ENCODE data around the gene BST2. TPM values are rescaled to one million over a fixed set of nuclear protein-coding genes. Genes with fewer than 3 reads are reported as not detected.

The BST2 gene
- polyA plus RNA-seq, 3 donors, result 225 to 284 (median 272) TPM

DNA sequence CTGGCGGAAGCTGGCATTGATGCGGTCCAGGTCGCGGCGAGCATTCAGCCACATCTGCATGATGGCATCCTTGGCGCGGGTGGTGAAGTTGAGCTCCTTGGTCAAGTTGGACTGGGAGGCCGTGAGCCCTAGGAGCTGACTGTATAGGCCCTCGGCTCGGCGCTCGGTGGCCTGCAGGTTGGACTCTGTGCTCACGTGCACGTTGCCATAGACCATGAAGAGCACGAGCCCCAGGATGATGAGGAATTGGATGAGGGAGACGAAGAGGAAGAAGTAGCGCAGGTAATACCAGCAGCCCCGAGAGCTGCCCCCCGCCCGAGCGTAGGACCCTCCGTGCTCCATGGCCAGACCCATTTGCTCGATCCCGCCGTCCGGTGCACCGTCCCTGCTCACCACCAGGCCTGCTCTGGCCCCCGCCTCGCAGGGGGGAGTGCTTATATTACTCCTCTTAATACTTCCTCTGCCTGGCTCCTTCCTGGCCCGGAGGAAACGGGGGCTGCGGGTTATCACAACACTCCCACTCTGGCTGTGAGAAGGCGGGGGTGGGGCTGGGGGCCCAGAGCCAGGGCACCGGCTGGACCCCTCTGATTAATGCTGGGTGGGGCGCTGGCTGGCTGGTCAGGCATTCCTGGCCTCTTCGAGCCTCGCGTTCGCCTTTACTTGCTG, 28.4 kb downstream of the BST2 start, which contains the start of gene PLVAP:
Gene PLVAP (minus strand): TSS at position 408 of the 666 bp plus-strand sequence. CDS start 54 bp downstream, at position 354.
- peak within 1 kb of the TSS in 1 of 3 experiments; percentile 38 for H3K4me3 ChIP-seq (replicated peaks in 1 of 3; ENCODE audit: low read depth in 2 of 3, low read length in 3 of 3)
- H3K4me1 ChIP-seq (ENCODE audit: control insufficient read depth in 1 of 2, insufficient read depth in 2 of 2, low read length in 2 of 2), result peaks cover 31 to 34% of the 10 kb centered on the region in 2 donors
- peaks cover 0 to 3% of the 10 kb centered on the region in 2 donors for H3K9me3 ChIP-seq (replicated peaks in 1 of 2; ENCODE audit: control insufficient read depth in 1 of 2, insufficient read depth in 1 of 2, low read length in 2 of 2)
- no peaks in the 10 kb centered on the region for H3K79me2 ChIP-seq (ENCODE audit: insufficient read depth, low read length)
- H4K20me1 ChIP-seq (ENCODE audit: insufficient read depth, low read length), result no peaks in the 10 kb centered on the region
- H3K36me3 ChIP-seq (replicated peaks in 1 of 2; ENCODE audit: control insufficient read depth in 1 of 2, insufficient read depth in 2 of 2, low read length in 2 of 2), result no peaks in the 10 kb centered on the region
- H3K27me3 Mint-ChIP-seq (ENCODE audit: low read depth in 3 of 3), result peaks cover 7 to 23% (median 17%) of the 10 kb centered on the region in 3 donors
- H3K4me2 ChIP-seq (replicated peaks; ENCODE audit: extremely low read depth, low read length, poor library complexity, severe bottlenecking), result peak within 1 kb of the TSS; percentile 50
- WGBS (ENCODE audit: insufficient coverage), result 38% methylated on average over 33 of the region's 39 CpGs
- no peak for DNase-seq
- TF ChIP-seq, protein P1, sequence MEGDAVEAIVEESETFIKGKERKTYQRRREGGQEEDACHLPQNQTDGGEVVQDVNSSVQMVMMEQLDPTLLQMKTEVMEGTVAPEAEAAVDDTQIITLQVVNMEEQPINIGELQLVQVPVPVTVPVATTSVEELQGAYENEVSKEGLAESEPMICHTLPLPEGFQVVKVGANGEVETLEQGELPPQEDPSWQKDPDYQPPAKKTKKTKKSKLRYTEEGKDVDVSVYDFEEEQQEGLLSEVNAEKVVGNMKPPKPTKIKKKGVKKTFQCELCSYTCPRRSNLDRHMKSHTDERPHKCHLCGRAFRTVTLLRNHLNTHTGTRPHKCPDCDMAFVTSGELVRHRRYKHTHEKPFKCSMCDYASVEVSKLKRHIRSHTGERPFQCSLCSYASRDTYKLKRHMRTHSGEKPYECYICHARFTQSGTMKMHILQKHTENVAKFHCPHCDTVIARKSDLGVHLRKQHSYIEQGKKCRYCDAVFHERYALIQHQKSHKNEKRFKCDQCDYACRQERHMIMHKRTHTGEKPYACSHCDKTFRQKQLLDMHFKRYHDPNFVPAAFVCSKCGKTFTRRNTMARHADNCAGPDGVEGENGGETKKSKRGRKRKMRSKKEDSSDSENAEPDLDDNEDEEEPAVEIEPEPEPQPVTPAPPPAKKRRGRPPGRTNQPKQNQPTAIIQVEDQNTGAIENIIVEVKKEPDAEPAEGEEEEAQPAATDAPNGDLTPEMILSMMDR (IDR thresholded peaks at IDR 0.05), result no peak
- peak within 1 kb of the TSS in 1 of 7 donors; percentile 33 for H3K27ac Mint-ChIP-seq
- H3K27me3 ChIP-seq (ENCODE audit: control insufficient read depth in 2 of 2, insufficient read depth in 2 of 2, low read length in 2 of 2), result peaks cover 0 to 5% of the 10 kb centered on the region in 2 donors
- H3K9ac ChIP-seq (ENCODE audit: insufficient read depth, low read length, poor library complexity, severe bottlenecking), result no peak within 1 kb of the TSS
- peak within 1 kb of the TSS; percentile 84 for H2AFZ ChIP-seq (ENCODE audit: insufficient read depth, low read depth, low read length, poor library complexity, severe bottlenecking)
- H3K27ac ChIP-seq (ENCODE audit: low read depth in 1 of 2, low read length in 2 of 2), result no peak within 1 kb of the TSS
- peaks cover 0 to 12% (median 8%) of the 10 kb centered on the region in 7 donors for H3K9me3 Mint-ChIP-seq
- H3K4me3 Mint-ChIP-seq, result peak within 1 kb of the TSS in 1 of 2 donors; percentile 71
- peaks cover 30% of the 10 kb centered on the region for H3K4me1 Mint-ChIP-seq
- peaks cover 0 to 6% of the 10 kb centered on the region in 2 donors for H3K36me3 Mint-ChIP-seq
- intact Hi-C loops (cut with micrococcal nuclease), result no loop called here

DNA sequence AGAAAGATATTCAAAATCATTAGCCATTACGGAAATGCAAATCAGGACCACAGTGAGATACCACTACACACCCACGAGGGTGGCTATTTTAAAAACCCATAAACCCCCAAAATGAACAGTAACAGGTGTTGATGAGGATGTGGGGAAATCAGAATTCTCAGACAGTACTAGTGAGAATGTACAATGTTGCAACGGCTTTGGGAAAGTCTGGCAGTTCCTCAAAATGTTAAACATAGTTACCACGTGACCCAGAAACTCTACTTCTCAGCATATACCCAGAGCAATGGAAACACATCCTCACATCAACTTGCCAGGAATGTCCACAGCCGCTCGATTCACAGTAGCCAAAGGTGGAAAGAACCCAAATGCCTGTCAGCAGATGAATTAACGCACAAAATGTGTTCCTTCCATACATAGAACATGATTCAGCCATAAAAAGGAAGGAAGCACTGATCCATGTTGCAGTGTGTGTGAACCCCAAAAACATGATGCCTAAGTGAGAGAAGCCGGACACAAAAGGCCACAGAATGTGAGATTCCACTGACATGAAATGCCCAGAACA, 35.3 kb downstream of the BST2 start:
- peak overlapping the region; percentile 70 to 90 (median 84) for H3K27ac Mint-ChIP-seq
- TF ChIP-seq, protein P1 (IDR thresholded peaks at IDR 0.05), result no peak
- H3K4me1 Mint-ChIP-seq, result peaks cover 12% of the 10 kb centered on the region
- no peaks in the 10 kb centered on the region for H3K9me3 Mint-ChIP-seq
- 0% methylated on average over 5 of the region's 8 CpGs for WGBS (ENCODE audit: insufficient coverage)
- H3K4me3 Mint-ChIP-seq, result peak overlapping the region; percentile 32 to 79
- Histone ChIP-seq H3K27me3 (ENCODE audit: control insufficient read depth in 2 of 2, insufficient read depth in 2 of 2, low read length in 2 of 2) (no peaks in the 10 kb centered on the region), H3K79me2 (ENCODE audit: insufficient read depth, low read length) (no peaks in the 10 kb centered on the region), H3K9me3 (replicated peaks in 1 of 2; ENCODE audit: control insufficient read depth in 1 of 2, insufficient read depth in 1 of 2, low read length in 2 of 2) (no peaks in the 10 kb centered on the region), H3K4me2 (replicated peaks; ENCODE audit: extremely low read depth, low read length, poor library complexity, severe bottlenecking) (peak overlapping the region; percentile 61), H4K20me1 (ENCODE audit: insufficient read depth, low read length) (no peaks in the 10 kb centered on the region), H3K4me3 (replicated peaks in 1 of 3; ENCODE audit: low read depth in 2 of 3, low read length in 3 of 3) (peak overlapping the region in 1 of 3 experiments; percentile 63), H2AFZ (ENCODE audit: insufficient read depth, low read depth, low read length, poor library complexity, severe bottlenecking) (peak overlapping the region; percentile 57), H3K4me1 (ENCODE audit: control insufficient read depth in 1 of 2, insufficient read depth in 2 of 2, low read length in 2 of 2) (peaks cover 14 to 18% of the 10 kb centered on the region in 2 donors), H3K9ac (ENCODE audit: insufficient read depth, low read length, poor library complexity, severe bottlenecking) (no peak overlapping the region), H3K36me3 (replicated peaks in 1 of 2; ENCODE audit: control insufficient read depth in 1 of 2, insufficient read depth in 2 of 2, low read length in 2 of 2) (no peaks in the 10 kb centered on the region), H3K27ac (ENCODE audit: low read depth in 1 of 2, low read length in 2 of 2) (peak overlapping the region in 1 of 2 donors; percentile 71)
- H3K27me3 Mint-ChIP-seq (ENCODE audit: low read depth in 3 of 3), result peaks cover 0 to 10% (median 1%) of the 10 kb centered on the region in 3 donors
- H3K36me3 Mint-ChIP-seq, result no peaks in the 10 kb centered on the region
- peak; percentile 58 to 90 (median 88) for DNase-seq
- intact Hi-C loops (cut with micrococcal nuclease), result no loop called here

All from CD14-positive monocyte (primary cell).